SH-SY5Y (cell line): ENCODE measurements around the gene CUL4A.

Experiments used
- GATA2 ChIP-seq: IDR thresholded peaks from 2 replicates; pipeline ENCODE4 v1.6.1; 2011; ENCODE audit warnings: mild to moderate bottlenecking, low read depth, low read length
- GATA3 ChIP-seq: IDR thresholded peaks from 2 replicates; pipeline ENCODE4 v1.6.1; 2011; ENCODE audit warnings: low read depth, mild to moderate bottlenecking, low read length, moderate library complexity

CUL4A gene

GRCh38 chr13:113232208-113233003 lies 23.0 kb downstream of the CUL4A start:
- TF ChIP-seq GATA3 (no peak), GATA2 (no peak)

GRCh38 chr13:113233101-113233500 lies 23.7 kb downstream of the CUL4A start:
- TF ChIP-seq GATA2 (no peak), GATA3 (no peak)

- TF ChIP-seq GATA2 (no peak), GATA3 (no peak)
These were observed 29.1 kb downstream of the CUL4A start for GRCh38 chr13:113238536-113238935.

GRCh38 chr13:113239357-113239756 lies 29.9 kb downstream of the CUL4A start:
- TF ChIP-seq GATA2 (no peak), GATA3 (no peak)

GRCh38 chr13:113239986-113240385 lies 30.6 kb downstream of the CUL4A start:
- TF ChIP-seq GATA2: no peak
- TF ChIP-seq GATA3: no peak

GRCh38 chr13:113243847-113244246 lies 34.4 kb downstream of the CUL4A start:
- TF ChIP-seq GATA2 (no peak), GATA3 (no peak)

- no peak for TF ChIP-seq GATA2
- no peak for TF ChIP-seq GATA3
These were observed 36.7 kb downstream of the CUL4A start for GRCh38 chr13:113245849-113246796.

- TF ChIP-seq GATA3: no peak
- TF ChIP-seq GATA2: no peak
These were observed 43.2 kb downstream of the CUL4A start for GRCh38 chr13:113252516-113253095.

- TF ChIP-seq GATA2 (no peak), GATA3 (no peak)
These were observed 49.1 kb downstream of the CUL4A start for GRCh38 chr13:113258321-113259054.

GRCh38 chr13:113260996-113261395 lies 51.6 kb downstream of the CUL4A start:
- TF ChIP-seq GATA2: no peak
- no peak for TF ChIP-seq GATA3

- no peak for TF ChIP-seq GATA2
- no peak for TF ChIP-seq GATA3
These were observed 58.4 kb downstream of the CUL4A start for GRCh38 chr13:113267642-113268405.

- TF ChIP-seq GATA3 (no peak), GATA2 (no peak)
These were observed 62.6 kb downstream of the CUL4A start for GRCh38 chr13:113272031-113272430.

- TF ChIP-seq GATA2 (no peak), GATA3 (no peak)
These were observed 63.3 kb downstream of the CUL4A start for GRCh38 chr13:113272701-113273181.

- no peak for TF ChIP-seq GATA3
- no peak for TF ChIP-seq GATA2
These were observed 63.9 kb downstream of the CUL4A start for GRCh38 chr13:113273321-113273720.
